Heart left ventricle (tissue), 16 donors: ENCODE data around the gene KCNMA1. TPM values are rescaled to one million over a fixed set of nuclear protein-coding genes. Genes with fewer than 3 reads are reported as not detected.
A peak's percentile ranks its signal among the peaks of the same experiment; 100 is the strongest.

Experiments used
- ATAC-seq, 4 donors: fragments of 200-7000 bp; cut with Tn5 transposase; one replicate each; pipeline ENCODE4 v1.9.1; 2020 to 2022; ENCODE audit warnings: moderate library complexity in 4 of 4, mild to moderate bottlenecking in 3 of 4, moderate number of reproducible peaks in 1 of 4
- DNase-seq, 5 donors: peaks; one replicate each; pipeline ENCODE4 v3.0.0-alpha.2; 2020
- H3K27ac ChIP-seq, 12 donors: fragments of 200-600 bp; sonication (generic) in 4 of 12; one replicate each; pipeline versions ENCODE4 v1.5.0 to v1.8.0; 2016 to 2022; ENCODE audit warnings: mild to moderate bottlenecking in 2 of 12
- H3K27me3 ChIP-seq, 9 donors: fragments of 200-600 bp; sonication (generic) in 2 of 9; one replicate each; pipeline versions ENCODE4 v1.5.1 to v1.8.0; 2016 to 2022; ENCODE audit warnings: mild to moderate bottlenecking in 3 of 9
- H3K36me3 ChIP-seq, 9 donors: fragments of 200-600 bp; sonication (generic) in 2 of 9; one replicate each; pipeline versions ENCODE4 v1.5.0 to v1.8.0; 2018 to 2022; ENCODE audit warnings: mild to moderate bottlenecking in 2 of 9
- H3K4me1 ChIP-seq, 12 donors: fragments of 200-600 bp; sonication (generic) in 4 of 12; one replicate each; pipeline versions ENCODE4 v1.5.0 to v1.8.0; 2016 to 2022; ENCODE audit warnings: mild to moderate bottlenecking in 3 of 12
- H3K4me3 ChIP-seq, 12 donors: fragments of 200-600 bp; sonication (generic) in 4 of 12; one replicate each; pipeline versions ENCODE4 v1.5.0 to v1.8.0; 2017 to 2022; ENCODE audit warnings: mild to moderate bottlenecking in 9 of 12, moderate library complexity in 4 of 12
- H3K9me3 ChIP-seq, 12 donors: fragments of 200-600 bp; sonication (generic) in 4 of 12; one replicate each; pipeline versions ENCODE4 v1.5.0 to v1.8.0; 2016 to 2022; ENCODE audit warnings: mild to moderate bottlenecking in 1 of 12
- POLR2A ChIP-seq, 2 donors: fragments of 450-650 bp; IDR thresholded peaks; one replicate each; pipeline ENCODE4 v1.6.1; 2017; ENCODE audit warnings: antibody characterized with exemption in 2 of 2, mild to moderate bottlenecking in 2 of 2, moderate library complexity in 2 of 2
- WGBS, 4 donors: extraction: QIAGEN DNeasy Blood & Tissue Kit in 2 of 4; methylation state at CpG; one replicate each; pipeline versions ENCODE4 v1.1.5 to v1.1.7; 2013 to 2018; 5-methylcytosine and 5-hydroxymethylcytosine counted together
- intact Hi-C, 10 donors: fragments of 100-400 bp; cut with DNase I; formaldehyde crosslinking; loops; one replicate each; pipeline versions ENCODE4 v1.11.1 to v1.14.2; 2022
- polyA plus RNA-seq, 2 donors: library from polyadenylated mRNA; stranded (reverse); fragments of 200-250 nt; gene quantifications; one replicate each; pipeline ENCODE4 v1.2.3, GENCODE V29; 2013
- total RNA-seq, 9 donors: library from RNA; depleted of rRNA in 2 of 9; stranded (reverse); fragments of >200 nt in 2 of 9; fragmentation: NEBNext Ultra II Directional in 3 of 9; extraction: Animal tissue kit (Norgen Biotek cat#: 25700) in 3 of 9; gene quantifications; one replicate each; pipeline versions ENCODE4 v1.1.0 to v1.2.4, GENCODE V29; 2016 to 2023
- TF ChIP-seq, protein P1 (sequence below), 12 donors: fragments of 200-600 bp; sonication (generic) in 4 of 12; IDR thresholded peaks; one replicate each; pipeline versions ENCODE4 v1.5.0 to v1.8.0; 2018 to 2022; ENCODE audit warnings: antibody characterized with exemption in 12 of 12, mild to moderate bottlenecking in 5 of 12
- donor health status: ischemic (EF 13 %, LVEDD 7.1; RV severe dilation, severe dysfunction).
- donor health status: healthy with polysubstance abuse.
- donor health status: DM: no; HTN: yes; CAD: no.
- donor health status: DM: no; HTN: no; CAD: no.
- donor health status: ischemic (EF 25% LVEDD 6.9; RV normal size, moderate dysfunction).
- donor health status: ischemic (EF 25% LVEDD 5.7; RV mildly dilated, moderate dysfunction).
- donor health status: healthy.
- donor health status: DM: yes; HTN: yes; CAD: no.
- donor health status: ischemic (EF 35%, LVEDD 5.7; RV mildly dilated, moderate dysfunction).
- donor health status: nonischemic (EF 11% LVEDD 7.7; RV severe dilation, severe dysfunction).
- donor health status: DM: yes; HTN: yes; CAD: no.
- donor health status: PGD.
- donor health status: ischemic (EF 29% LVEDD 5.4; RV normal size, mild dysfunction).
- donor health status: nonischemic (EF 23%, LVEDD 6.1; RV moderate dilation, normal function).

The KCNMA1 gene
- total and polyA plus RNA-seq, 11 donors = 0.39 to 8.7 (median 1.7) TPM

DNA sequence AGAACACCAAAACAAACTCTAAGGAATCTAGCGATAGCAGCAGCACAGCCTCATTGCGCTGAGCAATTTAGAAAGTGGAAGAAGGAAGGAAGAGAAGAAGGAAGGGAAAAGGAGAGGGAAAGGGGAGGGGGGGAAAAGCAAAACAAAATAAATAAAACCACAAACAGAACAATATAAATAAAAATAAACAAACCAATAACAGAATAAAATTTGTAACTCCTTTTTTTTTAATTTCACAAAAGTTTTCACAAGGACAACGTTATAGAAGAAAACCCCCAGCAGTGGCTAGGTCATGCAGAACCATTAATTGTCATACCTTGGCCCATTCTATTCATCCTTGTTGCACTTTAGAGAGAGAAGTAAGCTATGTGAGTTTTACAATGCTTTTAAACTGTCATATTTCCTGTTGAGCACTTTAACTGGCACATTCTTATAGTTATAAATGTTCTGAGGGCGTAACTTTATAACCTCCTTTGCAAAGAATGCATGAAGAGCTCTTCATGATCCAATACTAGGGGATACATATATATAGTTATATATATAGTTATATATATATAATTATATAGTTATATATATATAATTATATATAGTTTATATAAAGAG is 752.8 kb downstream of the KCNMA1 start:
- intact Hi-C loops = loop anchor here in 4 of 10 donors (5.0 to 10.0 kb wide), 4 partner anchors 107 to 252 kb away; no protein-coding TSS in a partner anchor
- DNase-seq (no peak), ATAC-seq (no peak)
- Histone ChIP-seq H3K36me3 (no peaks in the 10 kb centered on the region), H3K4me3 (no peak overlapping the region), H3K4me1 (peaks cover 0 to 36% (median 9%) of the 10 kb centered on the region in 12 donors), H3K27me3 (peaks cover 0 to 5% (median 0%) of the 10 kb centered on the region in 9 donors), H3K27ac (peak overlapping the region in 1 of 12 donors; percentile 25), H3K9me3 (no peaks in the 10 kb centered on the region)
- WGBS, 4 donors = 87 to 93% (median 92%) methylated on average over 4 of the region's 4 CpGs
- TF ChIP-seq, protein P1, sequence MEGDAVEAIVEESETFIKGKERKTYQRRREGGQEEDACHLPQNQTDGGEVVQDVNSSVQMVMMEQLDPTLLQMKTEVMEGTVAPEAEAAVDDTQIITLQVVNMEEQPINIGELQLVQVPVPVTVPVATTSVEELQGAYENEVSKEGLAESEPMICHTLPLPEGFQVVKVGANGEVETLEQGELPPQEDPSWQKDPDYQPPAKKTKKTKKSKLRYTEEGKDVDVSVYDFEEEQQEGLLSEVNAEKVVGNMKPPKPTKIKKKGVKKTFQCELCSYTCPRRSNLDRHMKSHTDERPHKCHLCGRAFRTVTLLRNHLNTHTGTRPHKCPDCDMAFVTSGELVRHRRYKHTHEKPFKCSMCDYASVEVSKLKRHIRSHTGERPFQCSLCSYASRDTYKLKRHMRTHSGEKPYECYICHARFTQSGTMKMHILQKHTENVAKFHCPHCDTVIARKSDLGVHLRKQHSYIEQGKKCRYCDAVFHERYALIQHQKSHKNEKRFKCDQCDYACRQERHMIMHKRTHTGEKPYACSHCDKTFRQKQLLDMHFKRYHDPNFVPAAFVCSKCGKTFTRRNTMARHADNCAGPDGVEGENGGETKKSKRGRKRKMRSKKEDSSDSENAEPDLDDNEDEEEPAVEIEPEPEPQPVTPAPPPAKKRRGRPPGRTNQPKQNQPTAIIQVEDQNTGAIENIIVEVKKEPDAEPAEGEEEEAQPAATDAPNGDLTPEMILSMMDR (IDR thresholded peaks at IDR 0.05) = no peak
- TF ChIP-seq POLR2A (IDR thresholded peaks at IDR 0.05) = no peak

DNA sequence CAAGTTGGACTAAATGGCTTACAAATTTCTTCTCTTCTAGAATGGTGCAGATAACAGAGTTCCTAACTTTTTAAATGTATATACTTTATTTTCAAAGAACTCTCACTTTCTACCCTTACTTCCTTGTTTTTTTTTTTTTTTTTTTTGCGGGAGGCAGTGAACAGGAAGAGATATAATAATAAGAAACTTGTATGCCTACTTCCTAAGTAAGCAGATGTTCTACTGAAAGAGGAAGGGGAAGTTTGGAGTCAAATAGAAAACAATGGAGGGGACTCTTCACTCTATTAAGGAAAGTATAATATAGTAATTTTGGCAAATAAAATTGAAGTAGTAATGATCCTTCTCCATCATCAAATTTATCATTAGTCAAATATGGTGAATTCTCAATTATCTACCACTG is 754.0 kb downstream of the KCNMA1 start:
- peaks cover 0 to 45% (median 9%) of the 10 kb centered on the region in 12 donors for H3K4me1 ChIP-seq
- DNase-seq (no peak), ATAC-seq (no peak)
- H3K4me3 ChIP-seq = no peak overlapping the region
- intact Hi-C loops = loop anchor here in 4 of 10 donors (5.0 to 10.0 kb wide), 4 partner anchors 106 to 251 kb away; no protein-coding TSS in a partner anchor
- no peak for TF ChIP-seq POLR2A (IDR thresholded peaks at IDR 0.05)
- TF ChIP-seq, protein P1 (IDR thresholded peaks at IDR 0.05) = no peak
- no peaks in the 10 kb centered on the region for H3K9me3 ChIP-seq
- no peaks in the 10 kb centered on the region for H3K36me3 ChIP-seq
- peaks cover 0 to 5% (median 0%) of the 10 kb centered on the region in 9 donors for H3K27me3 ChIP-seq
- 45 to 56% (median 49%) methylated on average over 1 of the region's 1 CpG for WGBS, 4 donors
- H3K27ac ChIP-seq = peak overlapping the region in 1 of 12 donors; percentile 29

DNA sequence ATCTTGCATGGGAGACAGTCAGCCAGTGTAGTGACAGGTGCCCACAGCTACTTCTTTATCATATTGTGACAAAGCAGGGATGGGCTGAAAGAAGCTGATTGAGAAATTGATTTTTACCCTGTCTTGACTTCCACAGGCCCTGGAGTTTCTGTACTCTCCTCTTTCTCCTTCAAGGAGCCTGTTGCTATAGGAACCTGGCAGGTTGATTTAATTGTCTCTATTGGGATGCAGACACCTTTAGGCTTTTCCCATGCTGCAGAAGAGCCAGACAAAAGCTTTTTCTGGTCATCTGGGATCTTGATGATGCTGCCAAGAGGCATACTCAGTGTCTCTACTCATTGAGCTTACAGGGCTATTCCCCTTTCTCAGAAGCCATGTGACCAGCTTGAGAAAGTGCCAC is 754.8 kb downstream of the KCNMA1 start:
- no peak for TF ChIP-seq POLR2A (IDR thresholded peaks at IDR 0.05)
- TF ChIP-seq, protein P1 (IDR thresholded peaks at IDR 0.05) = no peak
- DNase-seq (no peak), ATAC-seq (no peak)
- peaks cover 0 to 45% (median 9%) of the 10 kb centered on the region in 12 donors for H3K4me1 ChIP-seq
- intact Hi-C loops = loop anchor here in 4 of 10 donors (5.0 to 10.0 kb wide), 4 partner anchors 105 to 250 kb away; no protein-coding TSS in a partner anchor
- H3K27me3 ChIP-seq = peaks cover 0 to 5% (median 0%) of the 10 kb centered on the region in 9 donors
- H3K9me3 ChIP-seq = no peaks in the 10 kb centered on the region
- no peak overlapping the region for H3K27ac ChIP-seq
- H3K4me3 ChIP-seq = no peak overlapping the region
- no peaks in the 10 kb centered on the region for H3K36me3 ChIP-seq

DNA sequence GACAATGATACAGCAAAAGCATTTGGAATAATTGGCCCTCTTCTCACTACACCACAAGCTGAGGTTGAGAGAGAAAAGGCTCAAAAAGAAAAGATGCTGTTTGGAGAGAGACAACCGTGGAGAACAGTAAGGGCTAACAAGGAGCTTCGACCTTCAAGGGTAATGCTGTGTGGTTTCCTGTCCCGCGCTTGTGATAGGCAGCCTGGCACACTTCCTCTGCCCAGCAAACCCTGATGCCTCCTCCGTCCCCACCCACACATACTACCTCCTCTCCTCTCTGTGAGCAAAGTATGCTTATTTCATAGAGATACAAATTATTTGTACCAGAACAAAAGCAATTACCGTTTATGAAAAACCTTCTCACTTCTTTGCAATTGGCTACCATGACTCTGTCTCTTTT is 755.4 kb downstream of the KCNMA1 start:
- no peak for DNase-seq
- Histone ChIP-seq H3K4me3 (no peak overlapping the region), H3K27ac (no peak overlapping the region), H3K9me3 (no peaks in the 10 kb centered on the region), H3K4me1 (peaks cover 0 to 45% (median 9%) of the 10 kb centered on the region in 12 donors), H3K27me3 (peaks cover 0 to 5% (median 0%) of the 10 kb centered on the region in 9 donors), H3K36me3 (no peaks in the 10 kb centered on the region)
- no peak for TF ChIP-seq POLR2A (IDR thresholded peaks at IDR 0.05)
- TF ChIP-seq, protein P1 (IDR thresholded peaks at IDR 0.05) = no peak
- peak in 1 of 4 donors; percentile 37 for ATAC-seq
- 64 to 74% (median 72%) methylated on average over 6 of the region's 6 CpGs for WGBS, 4 donors
- intact Hi-C loops = loop anchor here in 4 of 10 donors (5.0 to 10.0 kb wide), 4 partner anchors 105 to 250 kb away; no protein-coding TSS in a partner anchor
